ENCODE data around the gene PLXNA1. TPM values are rescaled to one million over a fixed set of nuclear protein-coding genes. Genes with fewer than 3 reads are reported as not detected.

PLXNA1 gene
- total RNA-seq, 4 donors from 2014 or later: 6.7 to 38.2 (median 16.9) TPM

GRCh38 chr3:126979046-126979628 is 3.8 kb upstream of the PLXNA1 start:
- intact Hi-C loops (cut with DNase I; ENCODE audit: low total_unique reads): no loop called here
- no peak overlapping the region for H3K27ac ChIP-seq
- H3K4me1 ChIP-seq: peaks cover 0 to under 1% of the 10 kb centered on the region in 2 donors
- H3K27me3 ChIP-seq: no peaks in the 10 kb centered on the region
- peaks cover 0 to 4% of the 10 kb centered on the region in 2 donors for H3K9me3 ChIP-seq
- H3K36me3 ChIP-seq: no peaks in the 10 kb centered on the region
- H3K4me3 ChIP-seq: no peak overlapping the region
- no peak for TF ChIP-seq CTCF (IDR thresholded peaks at IDR 0.05)
- TF ChIP-seq POLR2A (IDR thresholded peaks at IDR 0.05): no peak
- DNase-seq: no peak

GRCh38 chr3:126980266-126980811 is 2.6 kb upstream of the PLXNA1 start:
- TF ChIP-seq CTCF (IDR thresholded peaks at IDR 0.05) (no peak), POLR2A (IDR thresholded peaks at IDR 0.05) (no peak)
- H3K36me3 ChIP-seq: no peaks in the 10 kb centered on the region

GRCh38 chr3:126982126-126982470 is 817 bp upstream of the PLXNA1 start:
- intact Hi-C loops (cut with DNase I; ENCODE audit: low total_unique reads): loop anchor here (5.0 kb wide), 1 partner anchor 280 kb away; the partner anchor contains the start of gene CHCHD6

More at GRCh38 chr3:126980266-126980811, 2.6 kb upstream of the PLXNA1 start:
- no peak overlapping the region for H3K4me3 ChIP-seq
- H3K27me3 ChIP-seq: no peaks in the 10 kb centered on the region
- no peak for DNase-seq
- no peak overlapping the region for H3K27ac ChIP-seq
- no peaks in the 10 kb centered on the region for H3K9me3 ChIP-seq
- H3K4me1 ChIP-seq: peaks cover 0 to 6% of the 10 kb centered on the region in 2 donors
- intact Hi-C loops (cut with DNase I; ENCODE audit: low total_unique reads): loop anchor here (5.0 kb wide), 1 partner anchor 278 kb away; the partner anchor contains the start of gene CHCHD6

GRCh38 chr3:126983276-126983652 is 349 bp downstream of the PLXNA1 start:
- peak overlapping the region; percentile 59 to 86 for H3K4me3 ChIP-seq
- H3K4me1 ChIP-seq: peaks cover 0 to 6% of the 10 kb centered on the region in 2 donors
- intact Hi-C loops (cut with DNase I; ENCODE audit: low total_unique reads): loop anchor here (5.0 kb wide), 1 partner anchor 281 kb away; the partner anchor contains the start of gene CHCHD6
- DNase-seq: no peak
- no peaks in the 10 kb centered on the region for H3K27me3 ChIP-seq
- peak in 1 of 4 experiments; percentile 11 for TF ChIP-seq CTCF (IDR thresholded peaks at IDR 0.05)
- no peak for TF ChIP-seq POLR2A (IDR thresholded peaks at IDR 0.05)
- H3K9me3 ChIP-seq: no peaks in the 10 kb centered on the region
- no peaks in the 10 kb centered on the region for H3K36me3 ChIP-seq
- H3K27ac ChIP-seq: peak overlapping the region in 1 of 2 donors; percentile 14

More at GRCh38 chr3:126982126-126982470, 817 bp upstream of the PLXNA1 start:
- peak overlapping the region; percentile 61 to 80 for H3K27ac ChIP-seq
- TF ChIP-seq POLR2A (IDR thresholded peaks at IDR 0.05) (no peak), CTCF (IDR thresholded peaks at IDR 0.05) (no peak)
- H3K4me1 ChIP-seq: peaks cover 0 to 6% of the 10 kb centered on the region in 2 donors
- H3K27me3 ChIP-seq: no peaks in the 10 kb centered on the region
- H3K9me3 ChIP-seq: no peaks in the 10 kb centered on the region
- peak overlapping the region; percentile 43 to 52 for H3K4me3 ChIP-seq
- H3K36me3 ChIP-seq: no peaks in the 10 kb centered on the region
- DNase-seq: no peak

Measured in uterus (tissue), 4 donors.